ENCODE data around the gene OPCML.

DNA sequence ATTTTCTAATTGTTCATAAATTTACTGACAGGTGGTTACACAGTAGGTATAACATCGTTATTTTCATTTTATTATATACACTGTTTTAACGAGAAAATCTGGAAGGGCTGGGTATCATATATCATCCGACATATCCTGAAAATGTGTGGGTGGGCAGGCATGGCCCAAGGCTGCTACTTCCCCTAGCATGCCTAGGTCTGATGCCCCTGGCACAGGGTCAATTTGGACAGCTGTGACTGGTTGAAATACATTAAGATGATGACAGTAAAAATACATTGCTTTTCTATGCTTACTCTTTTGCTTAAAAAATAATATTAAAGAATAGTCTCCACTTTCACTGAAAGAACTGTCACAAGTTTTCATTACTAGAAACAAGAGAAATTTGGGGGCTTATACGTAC is 908.8 kb downstream of the OPCML start:
- TF ChIP-seq, protein P1, sequence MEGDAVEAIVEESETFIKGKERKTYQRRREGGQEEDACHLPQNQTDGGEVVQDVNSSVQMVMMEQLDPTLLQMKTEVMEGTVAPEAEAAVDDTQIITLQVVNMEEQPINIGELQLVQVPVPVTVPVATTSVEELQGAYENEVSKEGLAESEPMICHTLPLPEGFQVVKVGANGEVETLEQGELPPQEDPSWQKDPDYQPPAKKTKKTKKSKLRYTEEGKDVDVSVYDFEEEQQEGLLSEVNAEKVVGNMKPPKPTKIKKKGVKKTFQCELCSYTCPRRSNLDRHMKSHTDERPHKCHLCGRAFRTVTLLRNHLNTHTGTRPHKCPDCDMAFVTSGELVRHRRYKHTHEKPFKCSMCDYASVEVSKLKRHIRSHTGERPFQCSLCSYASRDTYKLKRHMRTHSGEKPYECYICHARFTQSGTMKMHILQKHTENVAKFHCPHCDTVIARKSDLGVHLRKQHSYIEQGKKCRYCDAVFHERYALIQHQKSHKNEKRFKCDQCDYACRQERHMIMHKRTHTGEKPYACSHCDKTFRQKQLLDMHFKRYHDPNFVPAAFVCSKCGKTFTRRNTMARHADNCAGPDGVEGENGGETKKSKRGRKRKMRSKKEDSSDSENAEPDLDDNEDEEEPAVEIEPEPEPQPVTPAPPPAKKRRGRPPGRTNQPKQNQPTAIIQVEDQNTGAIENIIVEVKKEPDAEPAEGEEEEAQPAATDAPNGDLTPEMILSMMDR (conservative IDR thresholded peaks at IDR 0.05; ENCODE audit: low read depth, low read length): no peak
- no peak for TF ChIP-seq EZH2 (IDR thresholded peaks at IDR 0.05; ENCODE audit: borderline replicate concordance, low read depth, low read length, poor library complexity, severe bottlenecking)

All from A673 (cell line).